Measurements from ENCODE around the gene GK. TPM values are rescaled to one million over a fixed set of nuclear protein-coding genes. Genes with fewer than 3 reads are reported as not detected.
"Not testable (repeated sequence)": the region's sequence is repeated elsewhere in the genome, so short reads cannot be mapped to it uniquely, and the experiment has no call there.

GK gene
- total and polyA plus RNA-seq, 2 of the 8 experiments (the other 6 are each of a cell fraction or from before 2014, with no cell fraction given) = 2.9 to 11.2 TPM

DNA sequence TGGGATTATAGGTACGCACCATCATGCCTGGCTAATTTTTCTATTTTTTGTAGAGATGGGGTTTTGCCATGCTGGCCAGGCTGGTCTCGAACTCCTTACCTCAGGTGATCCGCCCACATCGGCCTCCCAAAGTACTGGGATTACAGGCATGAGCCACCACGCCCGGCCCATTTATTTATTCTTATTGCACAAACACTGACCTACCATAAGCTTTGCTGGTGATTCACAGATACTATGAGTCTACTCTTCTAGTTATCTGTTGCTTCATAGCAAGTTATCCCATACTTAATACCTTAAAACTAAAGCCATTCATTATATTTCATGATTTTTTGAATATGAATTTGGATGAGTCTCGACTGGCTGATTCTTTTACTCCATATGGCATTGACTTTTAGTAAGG lies 120.5 kb downstream of the GK start:
- H3K4me2 ChIP-seq (ENCODE audit: insufficient read depth in 1 of 2, low read depth in 2 of 2, low read length in 2 of 2); CTCF ChIA-PET (ENCODE audit: partially characterized antibody); H2BK12ac ChIP-seq (ENCODE audit: low read depth, low read length); H2BK5ac ChIP-seq (ENCODE audit: low read depth, low read length); H3K9me3 ChIP-seq (ENCODE audit: insufficient read depth in 2 of 2, low read depth in 1 of 2, low read length in 1 of 2); H3K36me3 ChIP-seq (ENCODE audit: control insufficient read depth in 2 of 4, insufficient read depth in 4 of 4, low read length in 3 of 4); H3K9ac ChIP-seq (replicated peaks in 1 of 4; ENCODE audit: extremely low read depth in 1 of 4, low read depth in 3 of 4, low read length in 3 of 4); H2BK120ac ChIP-seq (replicated peaks; ENCODE audit: low read depth, low read length); H3K4me3 ChIP-seq (ENCODE audit: extremely low read depth in 1 of 4, insufficient read depth in 2 of 4, low read depth in 3 of 4, low read length in 4 of 4); H3K4me1 ChIP-seq (replicated peaks in 1 of 4; ENCODE audit: control insufficient read depth in 3 of 4, insufficient read depth in 4 of 4, low read length in 3 of 4); H4K20me1 ChIP-seq (replicated peaks in 1 of 2; ENCODE audit: control insufficient read depth in 1 of 2, insufficient read depth in 2 of 2, low read length in 2 of 2); H3K23ac ChIP-seq (ENCODE audit: insufficient read length); H3K23me2 ChIP-seq (ENCODE audit: low read depth, low read length); H3K4ac ChIP-seq (replicated peaks; ENCODE audit: insufficient read length, low read depth, low read length); H2BK15ac ChIP-seq (ENCODE audit: low read length); H3K27me3 ChIP-seq (replicated peaks in 1 of 4; ENCODE audit: control insufficient read depth in 3 of 4, extremely low read depth in 1 of 4, insufficient read depth in 3 of 4, low read length in 3 of 4); H3K56ac ChIP-seq (replicated peaks; ENCODE audit: insufficient read length, low read depth, low read length); H4K91ac ChIP-seq (replicated peaks; ENCODE audit: insufficient read length, low read length); H3K14ac ChIP-seq (ENCODE audit: insufficient read length); H4K5ac ChIP-seq (ENCODE audit: insufficient read length, low read depth, low read length); DNase-seq (ENCODE audit: low read depth in 1 of 2, low spot score in 2 of 2); H2BK20ac ChIP-seq (ENCODE audit: low read length); H3K18ac ChIP-seq (ENCODE audit: extremely low read depth, low read length); H3K27ac ChIP-seq (ENCODE audit: low read depth, low read length); FAIRE-seq; H2AFZ ChIP-seq (ENCODE audit: low read length); H3K79me2 ChIP-seq (ENCODE audit: control insufficient read depth in 1 of 2, insufficient read depth in 2 of 2, low read length in 2 of 2); H3K79me1 ChIP-seq (ENCODE audit: low read depth, low read length); POLR2A ChIA-PET (ENCODE audit: partially characterized antibody); H2AK5ac ChIP-seq (ENCODE audit: low read depth, low read length); H4K8ac ChIP-seq (ENCODE audit: extremely low read depth, insufficient read depth, low read length): not testable (repeated sequence)
- WGBS, 2 experiments (ENCODE audit: extremely low coverage in 1 of 2, insufficient coverage in 1 of 2, insufficient read length in 1 of 2, insufficient replicate concordance in 2 of 2, low coverage in 1 of 2, low lambda C conversion rate in 2 of 2, missing lambda C conversion rate in 1 of 2) = 92% methylated on average over 7 of the region's 7 CpGs; no CpG with 5 or more reads in 1 of the 2 experiments

Measured in H1 (cell line).